HepG2 (cell line): ENCODE measurements around the gene FUT6. TPM values are rescaled to one million over a fixed set of nuclear protein-coding genes. Genes with fewer than 3 reads are reported as not detected.

ENCODE experiments used
- CHCHD3 ChIP-seq: sonication (generic); formaldehyde crosslinking; IDR thresholded peaks from 2 replicates; pipeline ENCODE4 v1.8.0; 2022; ENCODE audit warnings: mild to moderate bottlenecking, missing genetic modification reagents, moderate library complexity
- FIP1L1 ChIP-seq: fragments of 200-400 bp; formaldehyde crosslinking; IDR thresholded peaks from 2 replicates; pipeline ENCODE4 v1.6.1; 2018; ENCODE audit warnings: low read depth, mild to moderate bottlenecking, low read length, moderate library complexity, borderline replicate concordance; ENCODE audit not compliant: insufficient read depth
- FOXA3 ChIP-seq: IDR thresholded peaks from 2 replicates; pipeline ENCODE4 v1.6.1; 2016; ENCODE audit warnings: missing genetic modification reagents, missing compliant biosample characterization
- FUBP1 ChIP-seq: sonication (generic); formaldehyde crosslinking; IDR thresholded peaks from 2 replicates; pipeline ENCODE4 v1.5.1; 2020; ENCODE audit warnings: missing genetic modification reagents, mild to moderate bottlenecking, borderline replicate concordance
- GZF1 ChIP-seq: sonication (generic); formaldehyde crosslinking; IDR thresholded peaks from 2 replicates; pipeline ENCODE4 v1.5.1; 2020; ENCODE audit warnings: mild to moderate bottlenecking, missing genetic modification reagents
- HNRNPL ChIP-seq: fragments of 200-400 bp; formaldehyde crosslinking; IDR thresholded peaks from 2 replicates; pipeline ENCODE4 v1.6.1; 2017; ENCODE audit warnings: mild to moderate bottlenecking, low read depth, low read length
- HNRNPUL1 ChIP-seq: fragments of 200-400 bp; formaldehyde crosslinking; IDR thresholded peaks from 2 replicates; pipeline ENCODE4 v1.6.1; 2017; ENCODE audit warnings: low read depth, mild to moderate bottlenecking, low read length, moderate library complexity
- KAT7 ChIP-seq: IDR thresholded peaks from 2 replicates; pipeline ENCODE4 v1.6.1; 2018; ENCODE audit warnings: borderline replicate concordance, missing compliant biosample characterization
- LBX2 ChIP-seq: sonication (generic); formaldehyde crosslinking; IDR thresholded peaks from 2 replicates; pipeline ENCODE4 v1.5.0; 2020; ENCODE audit warnings: missing genetic modification reagents, mild to moderate bottlenecking, borderline replicate concordance
- MAX ChIP-seq: IDR thresholded peaks from 2 replicates; pipeline ENCODE4 v1.6.1; 2012; ENCODE audit warnings: inconsistent platforms
- MXD4 ChIP-seq: IDR thresholded peaks from 2 replicates; pipeline ENCODE4 v1.6.1; 2016; ENCODE audit warnings: mild to moderate bottlenecking, missing biosample characterization, missing genetic modification reagents
- NFIB ChIP-seq: sonication (generic); formaldehyde crosslinking; IDR thresholded peaks from 2 replicates; pipeline ENCODE4 v1.9.0; 2021; ENCODE audit warnings: missing genetic modification reagents, mild to moderate bottlenecking, borderline replicate concordance
- PCBP1 ChIP-seq: fragments of 200-400 bp; formaldehyde crosslinking; IDR thresholded peaks from 2 replicates; pipeline ENCODE4 v1.6.1; 2017; ENCODE audit warnings: mild to moderate bottlenecking, low read depth, low read length, borderline replicate concordance
- SALL1 ChIP-seq: sonication (generic); formaldehyde crosslinking; IDR thresholded peaks from 2 replicates; pipeline ENCODE4 v1.8.0; 2022; ENCODE audit warnings: mild to moderate bottlenecking, missing genetic modification reagents
- SCMH1 ChIP-seq: sonication (generic); formaldehyde crosslinking; IDR thresholded peaks from 2 replicates; pipeline ENCODE4 v1.9.0; 2021; ENCODE audit warnings: missing genetic modification reagents, mild to moderate bottlenecking, borderline replicate concordance
- SKI ChIP-seq: fragments of 450-650 bp; IDR thresholded peaks from one replicate; pipeline ENCODE4 v1.6.1; 2018; ENCODE audit warnings: mild to moderate bottlenecking; ENCODE audit not compliant: partially characterized antibody
- SNAPC5 ChIP-seq: sonication (generic); formaldehyde crosslinking; IDR thresholded peaks from 2 replicates; pipeline ENCODE4 v1.8.1; 2023; ENCODE audit warnings: mild to moderate bottlenecking, missing genetic modification reagents, borderline replicate concordance
- SP4 ChIP-seq: sonication (generic); formaldehyde crosslinking; IDR thresholded peaks from 2 replicates; pipeline ENCODE4 v1.8.1; 2023; ENCODE audit warnings: mild to moderate bottlenecking, missing genetic modification reagents
- WIZ ChIP-seq: sonication (generic); formaldehyde crosslinking; IDR thresholded peaks from 2 replicates; pipeline ENCODE4 v1.5.1; 2020; ENCODE audit warnings: mild to moderate bottlenecking, missing genetic modification reagents
- ZFAT ChIP-seq: sonication (generic); formaldehyde crosslinking; conservative IDR thresholded peaks from 2 replicates; pipeline ENCODE4 v1.8.1; 2023; ENCODE audit warnings: missing genetic modification reagents, inconsistent platforms
- ZFP91 ChIP-seq: sonication (generic); formaldehyde crosslinking; IDR thresholded peaks from 2 replicates; pipeline ENCODE4 v1.9.0; 2022; ENCODE audit warnings: missing genetic modification reagents, mild to moderate bottlenecking, borderline replicate concordance
- ZMAT3 ChIP-seq: sonication (generic); formaldehyde crosslinking; conservative IDR thresholded peaks from 2 replicates; pipeline ENCODE4 v1.7.0; 2021; ENCODE audit warnings: missing genetic modification reagents
- ZMYM2 ChIP-seq: sonication (generic); formaldehyde crosslinking; IDR thresholded peaks from 2 replicates; pipeline ENCODE4 v1.8.0; 2022; ENCODE audit warnings: mild to moderate bottlenecking, missing genetic modification reagents
- ZNF224 ChIP-seq: sonication (generic); formaldehyde crosslinking; IDR thresholded peaks from 2 replicates; pipeline ENCODE4 v1.5.0; 2020; ENCODE audit warnings: mild to moderate bottlenecking, missing genetic modification reagents
- ZNF652 ChIP-seq: IDR thresholded peaks from 2 replicates; pipeline ENCODE4 v1.6.1; 2016; ENCODE audit warnings: low read depth, borderline replicate concordance
- ZNF747 ChIP-seq: sonication (generic); formaldehyde crosslinking; IDR thresholded peaks from 2 replicates; pipeline ENCODE4 v1.8.1; 2023; ENCODE audit warnings: missing genetic modification reagents, mild to moderate bottlenecking, borderline replicate concordance
- polyA plus RNA-seq, 8 experiments: library from polyadenylated mRNA; depleted of rRNA in 3 of 8; stranded (reverse) in 7 of 8; unstranded in 1 of 8; fragments of >200 nt; fragmentation: Illumina TruSeq in 4 of 8; extraction: Trizol in 4 of 8; gene quantifications; 2 replicates each; pipeline versions ENCODE4 v1.2.1 to v1.2.3, GENCODE V29; 2011 to 2016; ENCODE audit warnings: low read depth in 4 of 8, missing spikeins in 1 of 8, mixed read lengths in 1 of 8; ENCODE audit not compliant: insufficient read depth in 1 of 8
- total RNA-seq, 5 experiments: library from RNA; depleted of rRNA; stranded (reverse); fragments of >200 nt; fragmentation: Illumina TruSeq; extraction: Trizol; gene quantifications; 2 replicates each; pipeline ENCODE4 v1.2.3, GENCODE V29; 2016; ENCODE audit warnings: low read depth in 1 of 5

The FUT6 gene
- total and polyA plus RNA-seq, 2 of the 13 experiments (the other 11 are each of a cell fraction or from before 2014, with no cell fraction given), result 8.2 to 27.7 TPM

- TF ChIP-seq PCBP1 (0 out of 2 replicates have a peak, but pooled peaks have one; percentile 73), ZNF224 (CRISPR knock-in tag) (peak; percentile 94), ZFP91 (CRISPR knock-in tag) (peak; percentile 89; the same call in 1 of the 2 replicates), FOXA3 (CRISPR knock-in tag) (peak; percentile 64), ZMAT3 (CRISPR knock-in tag) (peak; percentile 93), WIZ (CRISPR knock-in tag) (peak; percentile 69; the same call in 1 of the 2 replicates), SNAPC5 (CRISPR knock-in tag) (peak; percentile 91; the same call in 1 of the 2 replicates), SKI (peak; percentile 59), ZNF652 (CRISPR knock-in tag) (no peak), KAT7 (CRISPR knock-in tag) (peak; percentile 91), ZMYM2 (peak; percentile 95), NFIB (CRISPR knock-in tag) (no peak), ZFAT (no peak), ZNF747 (CRISPR knock-in tag) (peak; percentile 98), SP4 (CRISPR knock-in tag) (peak; percentile 89), FIP1L1 (0 out of 2 replicates have a peak, but pooled peaks have one; percentile 75), MAX (peak; percentile 80), FUBP1 (CRISPR knock-in tag) (no peak), GZF1 (CRISPR knock-in tag) (no peak), HNRNPL (peak; percentile 72; the same call in 1 of the 2 replicates), SALL1 (CRISPR knock-in tag) (peak; percentile 90), HNRNPUL1 (0 out of 2 replicates have a peak, but pooled peaks have one; percentile 47), SCMH1 (CRISPR knock-in tag) (no peak), LBX2 (CRISPR knock-in tag) (no peak; the same call in 1 of the 2 replicates), MXD4 (CRISPR knock-in tag) (peak; percentile 66; the same call in 1 of the 2 replicates), CHCHD3 (no peak)
These were observed 11.4 kb downstream of the FUT6 start (continued) for GRCh38 chr19:5827891-5828660.
